Muscle layer of duodenum (tissue), 2 donors: Measurements from ENCODE around the gene LMOD2.

Experiments
- H3K27ac ChIP-seq: one replicate; pipeline ENCODE4 v1.7.0; 2013; ENCODE audit warnings: mild to moderate bottlenecking, low read length
- H3K27me3 ChIP-seq: one replicate; pipeline ENCODE4 v1.7.0; 2013; ENCODE audit warnings: low read depth, mild to moderate bottlenecking, control low read depth, low read length
- H3K36me3 ChIP-seq, 2 donors: one replicate each; pipeline ENCODE4 v1.7.0; 2013; ENCODE audit warnings: low read length in 2 of 2, control low read depth in 1 of 2, mild to moderate bottlenecking in 1 of 2; ENCODE audit not compliant: insufficient read depth in 2 of 2, control insufficient read depth in 1 of 2
- H3K4me1 ChIP-seq, 2 donors: one replicate each; pipeline ENCODE4 v1.7.0; 2013; ENCODE audit warnings: low read length in 2 of 2, mild to moderate bottlenecking in 2 of 2, control low read depth in 1 of 2, moderate library complexity in 1 of 2; ENCODE audit not compliant: insufficient read depth in 2 of 2, control insufficient read depth in 1 of 2
- H3K4me3 ChIP-seq, 2 donors: one replicate each; pipeline ENCODE4 v1.7.0; 2013; ENCODE audit warnings: low read length in 2 of 2, low read depth in 1 of 2, mild to moderate bottlenecking in 1 of 2
- H3K9me3 ChIP-seq, 2 donors: one replicate each; pipeline ENCODE4 v1.7.0; 2013; ENCODE audit warnings: low read length in 2 of 2, control low read depth in 1 of 2, mild to moderate bottlenecking in 1 of 2; ENCODE audit not compliant: control insufficient read depth in 1 of 2
- donor health status: healthy.

The LMOD2 gene

GRCh38 chr7:123655614-123656013, at the start of gene LMOD2:
Gene LMOD2 (plus strand): TSS chr7:123655866. CDS start chr7:123655964, 98 bp downstream.
- Histone ChIP-seq H3K27me3 (no peaks in the 10 kb centered on the region), H3K27ac (no peak within 1 kb of the TSS), H3K4me3 (no peak within 1 kb of the TSS), H3K36me3 (no peaks in the 10 kb centered on the region), H3K9me3 (no peaks in the 10 kb centered on the region), H3K4me1 (no peaks in the 10 kb centered on the region)

GRCh38 chr7:123607423-123607975, 48.2 kb upstream of the LMOD2 start:
- no peaks in the 10 kb centered on the region for H3K4me1 ChIP-seq
- H3K27ac ChIP-seq, result no peak overlapping the region
- H3K4me3 ChIP-seq, result no peak overlapping the region
- H3K36me3 ChIP-seq, result no peaks in the 10 kb centered on the region
- H3K9me3 ChIP-seq, result no peaks in the 10 kb centered on the region
- no peaks in the 10 kb centered on the region for H3K27me3 ChIP-seq

- Histone ChIP-seq H3K4me1 (no peaks in the 10 kb centered on the region), H3K36me3 (no peaks in the 10 kb centered on the region), H3K27ac (no peak overlapping the region), H3K9me3 (no peaks in the 10 kb centered on the region), H3K27me3 (no peaks in the 10 kb centered on the region), H3K4me3 (no peak overlapping the region)
Measured at GRCh38 chr7:123608991-123609882, 46.4 kb upstream of the LMOD2 start.

- Histone ChIP-seq H3K27ac (no peak overlapping the region), H3K9me3 (no peaks in the 10 kb centered on the region), H3K27me3 (no peaks in the 10 kb centered on the region), H3K36me3 (no peaks in the 10 kb centered on the region), H3K4me3 (no peak overlapping the region), H3K4me1 (no peaks in the 10 kb centered on the region)
Measured at GRCh38 chr7:123609883-123610239, 45.8 kb upstream of the LMOD2 start.

GRCh38 chr7:123612024-123612423, 43.6 kb upstream of the LMOD2 start:
- Histone ChIP-seq H3K36me3 (no peaks in the 10 kb centered on the region), H3K4me1 (no peaks in the 10 kb centered on the region), H3K4me3 (no peak overlapping the region), H3K27ac (no peak overlapping the region), H3K27me3 (no peaks in the 10 kb centered on the region), H3K9me3 (no peaks in the 10 kb centered on the region)

- H3K4me1 ChIP-seq, result no peaks in the 10 kb centered on the region
- H3K27me3 ChIP-seq, result no peaks in the 10 kb centered on the region
- no peak overlapping the region for H3K27ac ChIP-seq
- H3K36me3 ChIP-seq, result no peaks in the 10 kb centered on the region
- H3K4me3 ChIP-seq, result no peak overlapping the region
- H3K9me3 ChIP-seq, result no peaks in the 10 kb centered on the region
Measured at GRCh38 chr7:123615344-123615743, 40.3 kb upstream of the LMOD2 start.

GRCh38 chr7:123616223-123616622, 39.4 kb upstream of the LMOD2 start:
- Histone ChIP-seq H3K4me3 (no peak overlapping the region), H3K27me3 (no peaks in the 10 kb centered on the region), H3K36me3 (no peaks in the 10 kb centered on the region), H3K9me3 (no peaks in the 10 kb centered on the region), H3K4me1 (no peaks in the 10 kb centered on the region), H3K27ac (no peak overlapping the region)

- Histone ChIP-seq H3K4me3 (no peak overlapping the region), H3K4me1 (no peaks in the 10 kb centered on the region), H3K9me3 (no peaks in the 10 kb centered on the region), H3K27ac (no peak overlapping the region), H3K36me3 (no peaks in the 10 kb centered on the region), H3K27me3 (no peaks in the 10 kb centered on the region)
Measured at GRCh38 chr7:123621707-123622106, 34.0 kb upstream of the LMOD2 start.

- Histone ChIP-seq H3K27me3 (no peaks in the 10 kb centered on the region), H3K4me1 (no peaks in the 10 kb centered on the region), H3K27ac (no peak overlapping the region), H3K36me3 (no peaks in the 10 kb centered on the region), H3K9me3 (no peaks in the 10 kb centered on the region), H3K4me3 (no peak overlapping the region)
Measured at GRCh38 chr7:123622660-123623386, 32.8 kb upstream of the LMOD2 start.

GRCh38 chr7:123624527-123625183, 31.0 kb upstream of the LMOD2 start:
- Histone ChIP-seq H3K27ac (no peak overlapping the region), H3K4me1 (no peaks in the 10 kb centered on the region), H3K36me3 (no peaks in the 10 kb centered on the region), H3K9me3 (no peaks in the 10 kb centered on the region), H3K4me3 (no peak overlapping the region), H3K27me3 (no peaks in the 10 kb centered on the region)

- Histone ChIP-seq H3K36me3 (no peaks in the 10 kb centered on the region), H3K27ac (no peak overlapping the region), H3K4me3 (no peak overlapping the region), H3K9me3 (no peaks in the 10 kb centered on the region), H3K4me1 (no peaks in the 10 kb centered on the region), H3K27me3 (no peaks in the 10 kb centered on the region)
Measured at GRCh38 chr7:123625254-123625653, 30.4 kb upstream of the LMOD2 start.
